T-helper 9 cell (primary cell): ENCODE measurements around the gene CD101.
"Not testable (repeated sequence)": the region's sequence is repeated elsewhere in the genome, so short reads cannot be mapped to it uniquely, and the experiment has no call there.

Experiments used
- DNase-seq: peaks from one replicate; pipeline ENCODE4 v3.0.0-alpha.2; 2020
- total RNA-seq, 2 donors: gene quantifications; one replicate each; lab custom pipeline; 2026; lab: John Stamatoyannopoulos, UW

The CD101 gene, protein sequence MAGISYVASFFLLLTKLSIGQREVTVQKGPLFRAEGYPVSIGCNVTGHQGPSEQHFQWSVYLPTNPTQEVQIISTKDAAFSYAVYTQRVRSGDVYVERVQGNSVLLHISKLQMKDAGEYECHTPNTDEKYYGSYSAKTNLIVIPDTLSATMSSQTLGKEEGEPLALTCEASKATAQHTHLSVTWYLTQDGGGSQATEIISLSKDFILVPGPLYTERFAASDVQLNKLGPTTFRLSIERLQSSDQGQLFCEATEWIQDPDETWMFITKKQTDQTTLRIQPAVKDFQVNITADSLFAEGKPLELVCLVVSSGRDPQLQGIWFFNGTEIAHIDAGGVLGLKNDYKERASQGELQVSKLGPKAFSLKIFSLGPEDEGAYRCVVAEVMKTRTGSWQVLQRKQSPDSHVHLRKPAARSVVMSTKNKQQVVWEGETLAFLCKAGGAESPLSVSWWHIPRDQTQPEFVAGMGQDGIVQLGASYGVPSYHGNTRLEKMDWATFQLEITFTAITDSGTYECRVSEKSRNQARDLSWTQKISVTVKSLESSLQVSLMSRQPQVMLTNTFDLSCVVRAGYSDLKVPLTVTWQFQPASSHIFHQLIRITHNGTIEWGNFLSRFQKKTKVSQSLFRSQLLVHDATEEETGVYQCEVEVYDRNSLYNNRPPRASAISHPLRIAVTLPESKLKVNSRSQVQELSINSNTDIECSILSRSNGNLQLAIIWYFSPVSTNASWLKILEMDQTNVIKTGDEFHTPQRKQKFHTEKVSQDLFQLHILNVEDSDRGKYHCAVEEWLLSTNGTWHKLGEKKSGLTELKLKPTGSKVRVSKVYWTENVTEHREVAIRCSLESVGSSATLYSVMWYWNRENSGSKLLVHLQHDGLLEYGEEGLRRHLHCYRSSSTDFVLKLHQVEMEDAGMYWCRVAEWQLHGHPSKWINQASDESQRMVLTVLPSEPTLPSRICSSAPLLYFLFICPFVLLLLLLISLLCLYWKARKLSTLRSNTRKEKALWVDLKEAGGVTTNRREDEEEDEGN
- 6.4 to 7.7 reads per million in 2 donors for total RNA-seq

DNA sequence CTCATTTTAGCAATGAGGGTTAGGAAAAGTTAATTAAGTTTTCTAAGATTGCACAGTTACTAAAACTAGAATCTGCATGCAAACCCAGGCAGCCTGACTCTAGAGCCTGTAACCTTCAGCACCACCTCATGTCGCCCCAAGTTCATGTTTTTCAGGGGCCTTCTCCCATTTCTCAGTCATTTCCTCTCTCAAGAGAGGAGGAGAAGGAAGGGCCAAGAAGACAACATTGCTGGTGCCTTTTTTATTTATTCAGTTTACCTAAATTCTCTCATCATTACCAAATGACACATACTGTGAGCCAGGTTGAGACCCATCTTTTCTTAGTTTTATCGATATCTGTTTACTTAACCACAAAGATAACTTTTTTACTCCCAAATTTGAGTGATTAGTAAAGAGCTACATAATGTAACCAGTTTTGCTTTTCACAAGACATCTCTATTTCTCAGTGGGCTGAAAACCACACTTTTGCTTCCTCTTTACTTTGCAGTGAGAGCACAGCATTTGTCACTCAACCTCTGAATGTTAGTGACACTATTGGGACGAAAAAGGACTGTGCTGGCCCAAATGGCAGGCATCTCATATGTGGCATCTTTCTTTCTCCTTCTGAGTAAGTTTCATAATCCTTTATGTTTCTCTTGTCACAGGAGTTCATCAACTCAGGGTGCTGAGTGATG lies at the start of gene CD101:
TSS of gene CD101 (plus strand) at position 507 of the 674 bp plus-strand sequence. CDS start at position 565, 58 bp downstream.
- no peak for DNase-seq

DNA sequence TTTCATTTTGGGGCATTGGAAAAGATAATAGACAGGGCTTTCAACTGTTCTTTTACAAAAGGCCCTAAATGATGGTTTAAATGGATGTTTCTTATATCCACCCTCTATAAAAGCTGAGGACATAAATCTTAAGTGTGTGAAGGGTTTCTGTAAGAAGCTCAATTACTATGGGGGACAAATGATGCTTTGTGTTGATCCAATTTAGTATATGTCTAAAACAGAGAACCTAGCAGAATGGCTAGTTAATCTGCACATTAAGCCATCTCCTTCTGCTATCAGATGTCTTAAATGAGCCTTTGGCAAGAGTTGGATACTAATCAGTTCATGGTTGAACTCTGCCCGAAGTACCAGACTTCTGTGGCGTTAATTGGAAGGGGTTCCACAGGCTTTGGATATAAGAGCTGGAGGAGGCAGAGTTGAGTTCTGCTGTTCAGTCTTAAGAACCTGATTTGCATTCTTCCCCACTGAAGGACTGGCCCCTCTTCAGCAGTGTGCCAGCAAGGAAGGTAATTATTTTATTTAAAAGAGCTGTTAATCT lies 48.8 kb upstream of the CD101 start:
- no peak for DNase-seq

DNA sequence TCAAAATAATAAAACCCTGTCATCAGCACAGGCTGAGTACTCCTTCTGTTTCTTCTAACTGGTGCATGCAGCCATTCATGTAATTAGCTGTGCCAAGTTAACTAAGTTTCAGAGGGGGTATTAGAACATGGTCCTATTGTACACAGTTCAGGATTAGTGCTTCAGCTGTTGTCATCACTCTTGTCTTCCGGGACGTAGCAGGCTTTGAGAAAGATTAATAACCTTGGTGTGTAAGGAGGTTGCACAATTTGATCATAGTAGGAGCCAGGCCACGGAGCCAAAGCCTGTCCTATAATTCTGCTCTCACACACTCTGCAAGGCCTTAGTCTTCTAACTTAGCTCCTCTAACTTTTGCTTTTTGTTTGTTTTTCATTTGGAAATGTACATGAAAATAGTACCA lies 47.1 kb upstream of the CD101 start:
- no peak for DNase-seq

DNA sequence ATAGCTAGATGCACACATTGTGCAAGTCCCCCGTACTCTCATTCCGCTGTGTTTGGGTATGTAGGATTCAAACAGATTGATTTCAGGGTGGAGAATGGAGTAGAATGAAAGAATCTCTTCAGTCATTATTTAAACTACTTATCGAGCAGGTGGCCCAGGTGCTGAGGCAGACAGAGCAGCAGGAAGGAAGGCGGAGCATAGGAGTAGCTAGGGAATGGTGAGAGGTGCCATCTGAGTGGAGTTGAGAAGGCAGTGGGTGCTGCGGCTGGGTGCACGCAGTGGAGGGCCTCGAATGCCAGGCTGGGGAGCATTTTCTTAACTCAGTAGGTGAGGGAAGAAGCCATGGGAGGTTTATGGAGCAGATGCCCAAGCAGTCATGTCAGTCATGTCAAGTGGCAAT lies 45.2 kb upstream of the CD101 start:
- no peak for DNase-seq

DNA sequence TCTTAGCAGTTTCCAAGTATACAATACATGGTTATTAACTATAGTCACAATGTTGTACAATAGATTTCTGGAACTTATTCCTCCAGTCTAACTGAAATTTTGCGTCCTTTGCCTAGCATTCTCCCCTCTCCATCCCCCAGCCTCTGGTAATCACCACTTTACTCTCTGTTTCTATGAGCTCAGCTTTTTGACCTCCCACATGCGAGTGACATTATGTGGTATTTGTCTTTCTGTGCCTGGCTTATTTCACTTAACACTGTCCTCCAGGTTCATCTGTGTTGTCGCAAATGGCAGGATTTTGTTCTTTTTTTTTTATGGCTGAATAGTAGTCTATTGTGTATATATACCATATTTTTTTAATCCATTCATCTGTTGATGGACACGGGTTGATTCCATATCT lies 43.9 kb upstream of the CD101 start:
- DNase-seq: no peak

DNA sequence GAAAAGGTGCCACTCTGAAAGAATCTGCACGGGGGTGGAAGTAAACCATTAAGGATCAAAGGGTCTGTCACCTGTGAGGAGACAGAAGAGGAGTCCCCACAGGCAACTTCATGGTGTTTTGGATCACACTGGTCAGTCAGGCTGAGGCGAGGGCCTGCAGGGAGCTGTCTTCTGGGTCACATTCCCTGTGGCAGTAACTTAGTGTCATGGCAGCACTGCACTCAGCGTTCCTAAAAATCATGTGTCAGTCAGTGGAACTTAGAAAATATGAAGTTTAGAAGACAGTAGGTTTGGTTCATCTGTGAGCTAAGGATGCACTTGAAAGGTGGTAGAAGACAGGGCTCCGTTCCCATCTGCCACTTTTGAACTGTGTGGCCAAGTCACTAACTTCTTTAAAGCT lies 43.5 kb upstream of the CD101 start:
- no peak for DNase-seq

DNA sequence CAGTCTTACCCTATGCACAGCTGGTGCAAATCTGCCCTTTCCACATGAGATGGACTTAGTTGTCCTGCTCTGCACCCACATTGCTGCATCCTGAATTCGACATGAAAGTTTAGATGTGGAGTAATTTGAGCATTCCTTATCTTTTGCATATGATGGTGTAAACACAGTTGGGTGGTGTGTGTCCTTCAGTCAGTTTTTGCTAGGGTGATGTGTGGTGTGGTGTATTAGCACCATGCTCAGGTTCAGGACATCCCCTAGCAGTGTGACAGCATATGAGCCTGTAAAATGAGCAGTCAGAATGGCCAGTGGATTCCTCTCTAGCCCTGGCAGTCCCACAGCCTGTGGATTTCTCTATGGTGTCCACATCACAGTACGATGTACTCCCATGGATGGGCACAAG lies 42.6 kb upstream of the CD101 start:
- DNase-seq: no peak

DNA sequence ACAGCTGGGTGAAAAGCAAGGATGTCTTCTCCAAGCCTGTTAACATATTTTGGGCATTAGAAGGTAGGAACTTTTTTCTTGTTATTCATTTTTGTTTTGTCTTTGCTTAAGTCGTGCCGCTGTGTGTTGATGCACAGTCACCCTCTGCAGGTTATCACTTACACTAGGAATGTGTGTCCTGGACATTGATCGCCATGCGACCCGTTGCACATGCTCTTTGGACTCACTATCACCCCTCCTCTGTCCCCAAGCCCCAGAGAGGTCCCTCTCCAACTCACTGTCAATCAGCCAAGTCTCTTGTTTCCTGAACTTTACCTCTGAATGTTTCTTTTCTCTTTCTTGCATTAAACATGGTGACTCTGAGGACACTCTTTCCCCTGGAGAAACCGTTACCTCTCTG lies 40.0 kb upstream of the CD101 start:
- DNase-seq: no peak

DNA sequence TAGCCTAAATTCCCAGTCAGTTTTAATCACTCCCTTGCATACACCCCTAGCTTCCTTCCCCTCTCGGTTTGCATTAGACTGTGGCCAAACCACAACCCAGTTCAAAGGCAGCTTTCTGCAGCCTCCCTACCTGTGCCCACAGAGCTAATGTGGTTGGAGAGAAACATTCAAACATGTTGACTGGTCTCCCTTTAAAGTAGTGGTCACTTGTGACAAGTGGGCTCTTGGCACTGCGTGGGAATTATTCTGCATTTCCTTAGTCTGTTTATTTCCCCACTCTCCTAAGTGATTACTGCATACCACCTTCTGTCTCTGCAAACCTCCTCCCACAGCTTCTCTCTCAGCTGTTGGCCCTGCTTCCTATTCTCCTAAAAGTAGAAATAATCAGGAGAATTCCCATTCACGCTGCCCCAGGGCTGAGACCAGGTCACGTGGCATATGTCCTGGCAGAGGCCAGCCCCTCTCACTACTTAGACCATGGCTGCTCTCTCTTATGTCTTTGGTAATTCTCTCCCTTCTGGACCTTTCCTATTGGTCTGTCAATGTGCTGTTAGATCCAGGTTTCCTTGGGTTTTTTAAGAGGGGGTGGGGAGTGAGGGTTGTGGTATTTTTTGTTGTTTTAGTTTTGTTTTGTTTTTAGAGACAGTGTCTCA lies 38.4 kb upstream of the CD101 start:
- no peak for DNase-seq

DNA sequence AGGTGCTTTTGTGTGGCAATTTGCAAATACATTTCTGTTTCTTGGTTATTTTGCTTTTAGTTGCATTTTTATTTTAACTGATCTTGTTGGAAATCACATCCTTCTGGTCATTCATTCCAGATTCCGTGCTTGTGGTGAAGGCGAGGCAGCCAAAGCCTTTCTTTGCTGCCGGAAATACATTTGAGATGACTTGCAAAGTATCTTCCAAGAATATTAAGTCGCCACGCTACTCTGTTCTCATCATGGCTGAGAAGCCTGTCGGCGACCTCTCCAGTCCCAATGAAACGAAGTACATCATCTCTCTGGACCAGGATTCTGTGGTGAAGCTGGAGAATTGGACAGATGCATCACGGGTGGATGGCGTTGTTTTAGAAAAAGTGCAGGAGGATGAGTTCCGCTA lies 34.8 kb upstream of the CD101 start:
- DNase-seq: no peak

DNA sequence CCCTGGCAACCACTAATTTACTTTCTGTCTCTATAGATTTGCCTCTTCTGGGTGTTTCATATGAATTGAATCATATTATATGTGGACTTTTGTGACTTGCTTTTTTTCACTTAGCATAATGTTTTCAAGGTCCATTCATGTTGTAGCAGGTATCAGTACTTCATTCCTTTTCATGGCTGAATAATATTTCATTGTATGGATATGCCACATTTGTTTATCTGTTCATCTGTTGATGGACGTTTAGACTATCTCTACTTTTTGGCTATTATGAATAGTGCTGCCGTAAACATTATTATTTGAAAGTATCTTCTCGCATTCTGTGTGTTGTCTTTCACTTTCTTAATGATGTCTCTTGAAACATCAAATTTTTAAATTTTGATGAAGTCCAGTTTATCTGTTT lies 32.8 kb upstream of the CD101 start:
- no peak for DNase-seq

DNA sequence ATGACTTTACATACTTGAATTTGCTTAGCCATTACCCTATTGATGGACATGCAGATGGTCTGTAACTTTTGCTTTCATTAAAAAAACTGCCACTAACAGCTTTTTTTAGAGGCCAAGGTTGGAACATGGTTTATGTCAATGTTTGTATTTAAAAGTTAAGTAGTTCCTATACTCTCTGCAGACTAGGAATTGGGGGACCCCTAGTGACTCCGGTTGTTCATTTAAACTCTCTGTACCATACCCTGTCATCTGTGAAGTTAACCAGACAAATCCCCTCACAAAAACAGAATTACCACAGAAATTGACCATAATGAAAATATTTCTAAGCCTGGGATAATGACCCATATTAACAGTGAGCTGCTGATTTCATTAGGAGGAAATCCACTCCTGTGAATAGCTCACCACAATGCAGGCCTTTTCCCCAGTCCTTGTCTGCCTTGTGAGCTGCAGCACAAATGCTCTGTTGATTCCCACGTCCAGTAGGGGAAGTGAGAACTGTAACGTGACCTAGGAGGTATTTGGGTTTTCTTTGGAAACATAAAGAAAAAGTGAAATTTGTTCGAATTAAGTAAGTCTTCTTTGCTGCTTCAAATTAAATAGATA lies 30.2 kb upstream of the CD101 start:
- DNase-seq: no peak

DNA sequence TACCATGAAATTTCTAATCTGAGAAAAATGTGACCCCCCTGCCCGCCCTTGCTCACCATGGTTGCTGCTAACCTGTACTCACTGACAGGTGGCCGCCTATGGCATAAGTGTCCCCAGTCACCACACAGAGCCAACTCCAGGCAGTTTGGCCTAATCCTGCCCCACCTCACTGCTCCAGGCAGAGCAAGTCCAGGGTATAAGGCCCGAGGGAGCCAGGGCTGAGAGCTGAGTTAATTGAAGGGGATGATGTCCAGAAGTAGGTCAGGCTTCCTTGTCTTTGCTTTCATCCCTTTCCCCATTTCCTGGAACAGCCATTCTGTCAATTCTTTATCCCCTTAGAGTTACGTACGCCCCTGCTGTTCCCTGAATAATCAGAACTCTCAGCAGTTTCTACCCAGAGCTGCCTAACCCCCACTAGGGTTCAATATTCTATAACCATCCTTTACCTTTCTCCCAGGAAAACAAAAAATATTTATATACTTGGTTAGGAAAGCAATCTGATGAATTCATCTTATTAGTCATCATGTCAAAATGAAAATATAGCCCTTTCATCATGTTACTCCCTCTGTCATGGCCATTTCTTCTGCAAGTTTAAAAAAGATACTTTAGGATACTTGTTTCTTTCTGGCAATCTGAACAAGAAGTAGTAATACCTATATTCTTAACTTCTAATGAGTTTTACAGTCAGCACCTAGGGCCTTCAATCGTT lies 29.4 kb upstream of the CD101 start:
- DNase-seq: no peak

DNA sequence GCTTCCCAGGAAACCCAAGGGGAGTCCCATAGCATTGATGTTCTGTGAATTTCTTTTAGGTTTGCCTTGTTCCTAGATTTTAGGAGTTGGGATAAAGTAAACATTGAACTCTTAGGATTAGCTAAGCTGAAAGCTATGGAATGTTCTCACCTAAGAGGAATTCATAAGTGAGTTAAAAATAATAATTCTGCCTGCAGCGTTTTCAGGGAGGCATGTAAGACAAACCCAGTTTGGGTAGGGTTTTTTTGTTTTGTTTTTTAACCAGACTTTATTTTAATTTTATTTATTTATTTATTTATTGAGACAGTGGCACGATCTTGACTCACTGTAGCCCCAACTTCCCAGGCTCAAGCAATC lies 28.9 kb upstream of the CD101 start:
- no peak for DNase-seq

DNA sequence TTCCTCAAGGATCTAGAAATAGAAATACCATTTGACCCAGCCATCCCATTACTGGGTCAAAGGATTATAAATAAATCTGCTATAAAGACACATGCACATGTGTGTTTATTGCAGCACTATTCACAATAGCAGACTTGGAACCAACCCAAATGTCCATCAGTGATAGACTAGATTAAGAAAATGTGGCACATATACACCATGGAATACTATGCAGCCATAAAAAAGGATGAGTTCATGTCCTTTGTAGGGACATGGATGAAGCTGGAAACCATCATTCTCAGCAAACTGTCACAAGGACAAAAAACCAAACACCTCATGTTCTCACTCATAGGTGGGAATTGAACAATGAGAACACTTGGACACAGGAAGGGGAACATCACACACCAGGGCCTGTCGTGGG lies 21.3 kb upstream of the CD101 start:
- DNase-seq: not testable (repeated sequence)

DNA sequence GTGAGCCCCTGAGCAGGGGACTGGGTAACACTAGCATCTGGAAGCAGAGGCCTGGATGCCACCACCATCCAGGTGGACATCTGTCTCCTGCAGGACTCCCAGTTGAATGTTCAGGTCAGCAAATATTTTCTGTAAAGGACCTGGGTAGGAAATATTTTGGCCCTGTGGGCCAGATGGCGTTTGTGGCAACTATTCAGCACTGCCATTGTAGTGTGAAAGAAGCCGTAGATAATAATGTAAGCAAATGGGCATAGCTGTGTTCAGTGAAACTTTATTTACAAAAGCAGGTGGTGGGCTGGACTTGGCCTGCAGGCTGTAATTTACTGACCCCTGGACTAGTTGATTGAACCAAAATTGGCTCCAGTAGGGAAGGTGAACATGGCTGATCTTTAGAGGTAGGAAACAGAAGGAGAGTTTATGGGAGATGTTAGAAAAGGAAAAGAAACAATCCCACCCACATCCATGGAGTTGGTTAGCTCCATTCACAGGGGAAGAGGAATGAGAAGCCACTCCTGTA lies 20.0 kb upstream of the CD101 start:
- DNase-seq: no peak

DNA sequence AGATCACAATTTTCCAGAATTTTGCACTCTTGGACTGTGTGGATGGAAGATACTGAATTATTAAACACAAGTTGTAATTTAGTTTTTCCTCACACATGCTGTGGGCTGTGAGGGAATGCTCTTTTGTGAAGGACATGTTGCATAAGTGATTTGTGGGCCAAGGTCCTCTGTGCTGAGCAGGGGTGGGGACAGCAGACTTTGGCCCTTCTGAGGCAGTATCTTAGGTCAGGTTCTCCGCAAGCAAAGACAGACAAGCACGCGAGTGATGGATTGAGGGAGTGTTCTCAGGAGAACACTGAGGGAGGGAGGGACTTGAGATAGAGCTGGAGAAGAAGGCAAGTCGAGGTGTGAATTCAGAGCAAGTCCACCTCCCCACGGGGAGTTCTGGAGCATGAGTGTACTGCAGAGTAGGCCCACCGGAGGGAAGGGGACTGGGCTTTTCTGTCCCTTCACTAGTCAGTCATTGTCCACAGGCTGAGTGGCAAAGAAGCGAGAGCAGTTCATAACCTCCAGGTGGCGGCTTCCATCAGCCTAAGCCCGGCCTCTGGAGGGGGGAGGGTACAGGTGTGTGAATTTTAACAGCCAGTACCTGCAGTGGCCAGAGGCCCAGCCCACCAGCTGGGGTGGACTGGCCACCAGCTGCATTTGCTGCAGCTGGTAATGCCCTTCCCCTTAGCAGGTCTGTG lies 19.1 kb upstream of the CD101 start:
- DNase-seq: no peak

DNA sequence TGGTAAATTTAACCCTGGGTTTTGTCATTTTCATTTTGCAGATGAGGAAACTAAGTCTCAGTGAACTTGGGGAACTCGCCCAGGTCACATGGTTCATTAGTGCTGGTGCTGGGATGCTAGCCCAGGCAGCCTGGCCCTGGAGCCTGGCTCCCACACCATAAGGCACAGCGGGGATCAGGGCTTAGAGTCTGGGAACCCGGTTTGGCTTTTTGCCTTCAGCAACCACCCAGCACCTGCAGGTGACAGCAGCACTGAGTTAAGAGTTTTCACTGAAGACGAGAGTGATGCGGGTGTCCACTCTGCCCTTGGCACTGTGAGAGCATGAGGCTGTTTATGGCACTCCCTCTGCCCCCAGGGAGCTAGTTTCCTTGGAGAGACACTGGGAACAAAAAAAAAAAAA lies 18.4 kb upstream of the CD101 start:
- no peak for DNase-seq

DNA sequence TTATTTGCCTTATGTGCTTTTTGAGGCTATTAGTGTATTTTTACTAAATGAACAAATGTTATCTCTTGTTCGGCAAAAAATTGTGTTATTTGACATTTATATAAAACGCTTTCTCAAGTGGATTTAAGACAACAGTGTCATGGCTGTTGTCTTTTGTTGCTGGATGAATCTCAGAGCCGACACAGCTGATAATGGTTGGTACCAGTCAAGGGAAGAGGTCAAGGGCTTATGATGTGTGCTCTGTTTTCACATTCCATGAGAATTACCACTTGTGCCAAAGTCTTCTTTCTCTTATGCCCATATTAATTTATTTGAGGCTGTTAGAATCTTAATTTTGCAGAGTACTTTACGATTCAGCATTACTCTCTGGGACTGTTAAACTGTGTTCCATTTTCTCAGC lies 17.9 kb upstream of the CD101 start:
- DNase-seq: no peak

DNA sequence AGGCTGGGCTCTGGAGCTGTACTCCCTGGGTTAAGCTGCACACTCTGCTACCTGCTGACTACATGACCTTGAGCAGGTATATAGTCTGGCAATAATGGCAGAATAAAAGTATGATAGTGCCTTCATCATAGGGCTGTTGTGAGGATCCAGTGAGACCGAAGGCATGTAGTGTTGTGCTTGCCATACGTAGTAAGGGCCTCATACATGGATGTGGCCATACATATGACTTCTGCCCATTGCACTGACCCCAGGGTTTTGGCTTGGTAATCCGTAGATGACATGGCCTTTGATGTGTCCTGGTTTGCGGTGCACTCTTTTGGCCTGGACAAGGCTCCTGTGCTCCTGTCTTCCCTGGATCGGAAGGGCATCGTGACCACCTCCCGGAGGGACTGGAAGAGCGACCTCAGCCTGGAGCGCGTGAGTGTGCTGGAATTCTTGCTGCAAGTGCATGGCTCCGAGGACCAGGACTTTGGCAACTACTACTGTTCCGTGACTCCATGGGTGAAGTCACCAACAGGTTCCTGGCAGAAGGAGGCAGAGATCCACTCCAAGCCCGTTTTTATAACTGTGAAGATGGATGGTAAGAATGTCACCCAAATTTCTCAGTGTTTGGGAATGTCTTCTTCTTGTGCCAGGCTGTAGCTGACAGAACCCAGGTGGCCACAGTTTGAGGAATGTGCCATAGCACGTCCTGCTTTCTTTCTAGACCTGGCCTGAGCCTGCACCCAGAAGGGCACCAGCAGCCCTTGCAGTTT lies 17.0 kb upstream of the CD101 start:
- DNase-seq: no peak
